GM12865 (cell line): ENCODE measurements around the gene INTS7.
"Not testable (repeated sequence)": the region's sequence is repeated elsewhere in the genome, so short reads cannot be mapped to it uniquely, and the experiment has no call there.

Experiments used
- DNase-seq: peaks from one replicate; pipeline ENCODE4 v3.0.0; 2010; ENCODE audit warnings: low read depth
- H3K4me3 ChIP-seq: 2 replicates; pipeline ENCODE4 v1.5.1; 2011; ENCODE audit warnings: mild to moderate bottlenecking, low read depth, low read length, control low read depth
- CTCF ChIP-seq: IDR thresholded peaks from 2 replicates; pipeline ENCODE4 v1.5.1; 2011; ENCODE audit warnings: low read length, control low read depth, low read depth, inconsistent platforms; ENCODE audit not compliant: insufficient read depth; ENCODE audit errors: missing control alignments

INTS7 gene

DNA sequence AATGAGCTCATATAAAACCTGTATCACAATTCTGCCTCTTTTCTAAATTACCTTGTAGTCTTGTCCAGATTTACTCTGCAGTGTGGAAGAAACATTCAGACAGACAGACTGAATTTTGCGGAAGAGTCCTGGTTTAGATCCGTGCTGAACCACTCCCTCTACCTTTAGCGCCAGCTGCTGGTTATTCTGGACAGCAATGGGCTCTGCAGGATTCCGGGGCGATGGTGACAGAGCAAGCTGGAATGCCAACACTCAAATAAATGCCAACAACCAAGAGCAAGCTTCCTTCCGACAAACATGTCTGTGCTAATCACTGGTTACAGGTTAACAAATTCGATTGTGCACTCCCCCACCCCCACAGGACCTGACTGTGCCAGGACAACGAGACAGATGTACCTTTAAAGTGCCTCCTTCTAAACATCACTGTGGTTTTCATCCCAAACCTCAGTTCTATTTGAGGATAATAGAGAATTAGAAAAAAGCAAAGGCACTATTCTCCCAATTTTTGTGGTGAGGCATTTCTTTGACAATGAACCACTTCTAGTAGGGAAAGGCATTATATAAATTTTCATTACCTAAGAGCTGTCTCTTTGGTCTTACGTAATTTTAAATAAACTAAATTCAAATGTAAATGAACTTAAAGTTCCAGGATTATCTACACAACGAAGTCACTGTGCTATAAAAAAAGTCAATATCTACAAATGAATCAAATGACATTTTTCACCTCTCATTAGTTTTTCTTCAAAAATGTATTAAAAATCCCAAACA is 90.4 kb downstream of the INTS7 start:
- no peak overlapping the region for H3K4me3 ChIP-seq
- no peak for DNase-seq
- TF ChIP-seq CTCF: no peak

- no peak for TF ChIP-seq CTCF
- no peak overlapping the region for H3K4me3 ChIP-seq
- no peak for DNase-seq
Observed at GRCh38 chr1:211942583-211942982, 92.8 kb downstream of the INTS7 start.

GRCh38 chr1:211939876-211940468 is 95.4 kb downstream of the INTS7 start:
- DNase-seq: peak; percentile 97
- H3K4me3 ChIP-seq: no peak overlapping the region
- TF ChIP-seq CTCF: no peak

GRCh38 chr1:211938561-211938997 is 96.8 kb downstream of the INTS7 start:
- no peak overlapping the region for H3K4me3 ChIP-seq
- TF ChIP-seq CTCF: no peak
- peak; percentile 80 for DNase-seq

DNA sequence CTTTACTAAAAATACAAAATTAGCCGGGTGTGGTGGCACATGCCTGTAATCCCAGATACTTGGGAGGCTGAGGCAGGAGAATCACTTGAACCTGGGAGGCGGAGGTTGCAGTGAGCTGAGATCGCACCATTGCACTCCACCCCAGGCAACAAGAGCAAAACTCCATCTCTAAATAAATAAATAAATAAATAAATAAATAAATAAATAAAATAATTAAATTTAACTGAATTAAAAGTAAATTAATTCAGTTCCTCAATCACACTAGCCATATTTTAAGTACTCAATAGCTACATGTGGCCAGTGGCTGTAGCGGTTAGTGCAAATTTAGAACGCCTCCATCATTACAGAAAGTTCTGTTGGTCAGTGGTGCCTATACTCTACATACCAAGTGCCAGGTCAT is 97.9 kb downstream of the INTS7 start:
- DNase-seq: not testable (repeated sequence)

DNA sequence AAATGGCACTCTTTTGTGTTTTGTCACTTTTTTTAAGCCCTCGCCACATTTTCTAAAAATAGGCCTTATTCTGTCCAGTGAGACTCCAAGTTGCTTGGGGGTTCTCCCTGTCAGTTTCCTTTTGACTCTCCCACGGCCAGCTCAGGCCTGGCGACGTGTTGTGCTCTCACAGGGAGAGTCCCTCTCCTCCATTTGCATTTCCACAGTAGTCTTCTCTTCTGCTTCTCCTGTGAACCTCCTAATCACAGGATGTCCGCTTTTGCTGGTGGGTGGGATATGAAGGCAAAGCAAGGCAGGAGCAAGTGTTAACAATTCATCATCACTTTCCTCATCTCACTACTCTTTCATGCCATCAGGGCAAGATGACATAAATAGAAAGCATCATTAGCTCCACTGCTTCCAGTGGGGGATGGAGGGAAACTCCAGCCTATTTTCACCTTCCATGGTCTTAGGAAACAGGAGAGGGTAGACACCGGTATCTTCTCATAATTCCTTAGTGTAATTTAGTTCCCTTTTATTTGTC is 99.8 kb downstream of the INTS7 start:
- peak; percentile 96 for DNase-seq
- H3K4me3 ChIP-seq: no peak overlapping the region
- TF ChIP-seq CTCF: no peak

More for the DNA sequence above, 97.9 kb downstream of the INTS7 start:
- not testable (repeated sequence) for H3K4me3 ChIP-seq

DNA sequence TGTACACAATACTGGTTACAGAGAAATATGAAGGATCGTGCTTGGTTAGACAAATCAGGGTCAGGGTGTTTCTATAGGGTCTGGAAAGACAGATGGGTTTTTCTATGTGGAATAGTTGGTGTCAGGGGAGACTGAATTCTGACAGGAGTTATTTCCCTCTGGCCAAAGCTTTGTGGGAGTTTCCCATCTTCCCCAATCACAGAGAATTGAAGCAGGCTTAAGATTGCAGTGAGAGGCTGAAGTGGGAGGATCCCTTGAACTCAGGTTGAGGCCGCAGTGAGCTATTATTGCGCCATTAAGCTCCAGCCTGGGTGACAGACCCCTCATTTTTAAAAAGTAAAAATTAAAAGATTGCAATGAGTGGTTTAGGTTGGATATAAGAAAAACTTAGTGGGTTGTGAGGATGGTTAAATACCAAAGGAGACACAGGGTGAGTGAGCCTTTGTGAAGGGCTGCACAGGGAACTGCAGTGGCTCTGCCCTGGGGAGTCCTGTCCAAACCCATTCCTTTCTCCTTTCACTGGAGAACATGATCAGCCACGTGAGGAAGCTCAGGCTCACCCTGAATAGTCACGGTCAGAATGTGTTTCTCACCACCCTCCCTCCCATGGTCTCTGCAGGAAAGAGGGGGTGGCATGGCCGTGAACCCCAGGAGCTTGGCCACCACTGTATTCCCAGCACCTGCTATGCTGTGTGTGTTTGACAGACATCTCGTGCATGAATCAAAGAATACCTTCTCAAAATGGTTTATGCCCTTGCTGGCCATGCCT is 101.2 kb downstream of the INTS7 start:
- no peak for DNase-seq
- no peak overlapping the region for H3K4me3 ChIP-seq
- no peak for TF ChIP-seq CTCF
